ENCODE data around the gene GLIPR1L2. TPM values are rescaled to one million over a fixed set of nuclear protein-coding genes. Genes with fewer than 3 reads are reported as not detected.
A peak's percentile ranks its signal among the peaks of the same experiment; 100 is the strongest.
"Not testable (repeated sequence)": the region's sequence is repeated elsewhere in the genome, so short reads cannot be mapped to it uniquely, and the experiment has no call there.

The GLIPR1L2 gene
- total and polyA plus RNA-seq, 2 of the 8 experiments (the other 6 are each of a cell fraction or from before 2014, with no cell fraction given): 0.09 TPM; not detected in 1

- DNase-seq (ENCODE audit: low read depth in 1 of 2, low spot score in 2 of 2): peak in 1 of 2 experiments; percentile 65
- CTCF ChIA-PET (ENCODE audit: partially characterized antibody); H3K18ac ChIP-seq (ENCODE audit: extremely low read depth, low read length): not testable (repeated sequence)
Observed at GRCh38 chr12:75457866-75458265, 67.0 kb downstream of the GLIPR1L2 start.

More at GRCh38 chr12:75457866-75458265, 67.0 kb downstream of the GLIPR1L2 start:
- H3K79me2 ChIP-seq (ENCODE audit: control insufficient read depth in 1 of 2, insufficient read depth in 2 of 2, low read length in 2 of 2); POLR2A ChIA-PET (ENCODE audit: partially characterized antibody); H4K8ac ChIP-seq (ENCODE audit: extremely low read depth, insufficient read depth, low read length); H3K36me3 ChIP-seq (ENCODE audit: control insufficient read depth in 2 of 4, insufficient read depth in 4 of 4, low read length in 3 of 4); H3K4me2 ChIP-seq (ENCODE audit: insufficient read depth in 1 of 2, low read depth in 2 of 2, low read length in 2 of 2); H2BK12ac ChIP-seq (ENCODE audit: low read depth, low read length); H3K4me3 ChIP-seq (ENCODE audit: extremely low read depth in 1 of 4, insufficient read depth in 2 of 4, low read depth in 3 of 4, low read length in 4 of 4); H3K79me1 ChIP-seq (ENCODE audit: low read depth, low read length); H2AK5ac ChIP-seq (ENCODE audit: low read depth, low read length); H3K56ac ChIP-seq (replicated peaks; ENCODE audit: insufficient read length, low read depth, low read length); H3K27me3 ChIP-seq (replicated peaks in 1 of 4; ENCODE audit: control insufficient read depth in 3 of 4, extremely low read depth in 1 of 4, insufficient read depth in 3 of 4, low read length in 3 of 4); H3K23ac ChIP-seq (ENCODE audit: insufficient read length); H3K4me1 ChIP-seq (replicated peaks in 1 of 4; ENCODE audit: control insufficient read depth in 3 of 4, insufficient read depth in 4 of 4, low read length in 3 of 4); H2BK15ac ChIP-seq (ENCODE audit: low read length); H4K20me1 ChIP-seq (replicated peaks in 1 of 2; ENCODE audit: control insufficient read depth in 1 of 2, insufficient read depth in 2 of 2, low read length in 2 of 2); H3K4ac ChIP-seq (replicated peaks; ENCODE audit: insufficient read length, low read depth, low read length); H3K14ac ChIP-seq (ENCODE audit: insufficient read length); H3K9ac ChIP-seq (replicated peaks in 1 of 4; ENCODE audit: extremely low read depth in 1 of 4, low read depth in 3 of 4, low read length in 3 of 4); FAIRE-seq; H2BK5ac ChIP-seq (ENCODE audit: low read depth, low read length); H2BK120ac ChIP-seq (replicated peaks; ENCODE audit: low read depth, low read length); H4K91ac ChIP-seq (replicated peaks; ENCODE audit: insufficient read length, low read length); H3K23me2 ChIP-seq (ENCODE audit: low read depth, low read length); H4K5ac ChIP-seq (ENCODE audit: insufficient read length, low read depth, low read length); H3K27ac ChIP-seq (ENCODE audit: low read depth, low read length); H2AFZ ChIP-seq (ENCODE audit: low read length); H2BK20ac ChIP-seq (ENCODE audit: low read length): not testable (repeated sequence)
- TF ChIP-seq CTCF (IDR thresholded peaks at IDR 0.05; ENCODE audit: control extremely low read depth in 1 of 3, insufficient read depth in 1 of 3, low read depth in 1 of 3, low read length in 3 of 3) (peak in 1 of 3 experiments; percentile 5; a peak in 1 of 4 replicates), SP1 (IDR thresholded peaks at IDR 0.05; ENCODE audit: low read depth, low read length) (peak; percentile 63), EP300 (IDR thresholded peaks at IDR 0.05; ENCODE audit: borderline replicate concordance in 1 of 2, low read depth in 2 of 2, low read length in 2 of 2) (peak; percentile 36 to 94; a peak in 1 of 3 replicates), CEBPB (IDR thresholded peaks at IDR 0.05; ENCODE audit: low read depth, low read length) (peak; percentile 72), TCF12 (IDR thresholded peaks at IDR 0.05; ENCODE audit: low read depth, low read length) (0 out of 2 replicates have a peak, but pooled peaks have one; percentile 23)
- 82% methylated on average over 9 of the region's 9 CpGs; no CpG with 5 or more reads in 1 of the 2 experiments for WGBS, 2 experiments (ENCODE audit: extremely low coverage in 1 of 2, insufficient coverage in 1 of 2, insufficient read length in 1 of 2, insufficient replicate concordance in 2 of 2, low coverage in 1 of 2, low lambda C conversion rate in 2 of 2, missing lambda C conversion rate in 1 of 2)
- H3K9me3 ChIP-seq (ENCODE audit: insufficient read depth in 2 of 2, low read depth in 1 of 2, low read length in 1 of 2): peaks cover 6 to 20% of the 10 kb centered on the region in 2 experiments; a peak in 3 of 4 replicates

Data from H1 (cell line).